HG02981 (cell line): ENCODE results near the gene NKD2.

ENCODE experiments used
- ATAC-seq: cut with Tn5 transposase; IDR thresholded peaks from one replicate; pipeline ENCODE4 v1.9.1; 2021; ENCODE audit warnings: mild to moderate bottlenecking, moderate library complexity; ENCODE audit not compliant: unreplicated experiment

Gene NKD2

GRCh38 chr5:1028481-1029281 lies 20.1 kb downstream of the NKD2 start:
- no peak for ATAC-seq

- ATAC-seq, result no peak
These were observed 20.8 kb downstream of the NKD2 start for GRCh38 chr5:1029282-1029944.

- no peak for ATAC-seq
These were observed 21.5 kb downstream of the NKD2 start for GRCh38 chr5:1029945-1030625.

- ATAC-seq, result no peak
These were observed 22.2 kb downstream of the NKD2 start for GRCh38 chr5:1030801-1031271.

GRCh38 chr5:1031306-1031959 lies 22.8 kb downstream of the NKD2 start:
- ATAC-seq, result no peak

- no peak for ATAC-seq
These were observed 23.4 kb downstream of the NKD2 start for GRCh38 chr5:1032011-1032410.

GRCh38 chr5:1032551-1033027 lies 24.0 kb downstream of the NKD2 start:
- no peak for ATAC-seq

- ATAC-seq, result no peak
These were observed 24.6 kb downstream of the NKD2 start for GRCh38 chr5:1033178-1033577.

- ATAC-seq, result no peak
These were observed 25.2 kb downstream of the NKD2 start for GRCh38 chr5:1033606-1034420.

GRCh38 chr5:1034421-1034905 lies 25.9 kb downstream of the NKD2 start:
- ATAC-seq, result no peak

GRCh38 chr5:1034986-1035385 lies 26.4 kb downstream of the NKD2 start:
- no peak for ATAC-seq

GRCh38 chr5:1035421-1036405 lies 27.1 kb downstream of the NKD2 start:
- ATAC-seq, result no peak

GRCh38 chr5:1036504-1037122 lies 28.0 kb downstream of the NKD2 start:
- no peak for ATAC-seq

- ATAC-seq, result no peak
These were observed 28.6 kb downstream of the NKD2 start for GRCh38 chr5:1037123-1037670.

GRCh38 chr5:1037671-1038416 lies 29.2 kb downstream of the NKD2 start:
- no peak for ATAC-seq

- no peak for ATAC-seq
These were observed 30.0 kb downstream of the NKD2 start for GRCh38 chr5:1038417-1039209.

- no peak for ATAC-seq
These were observed 30.6 kb downstream of the NKD2 start for GRCh38 chr5:1039210-1039548.
